ENCODE measurements around the gene SLC6A19. TPM values are rescaled to one million over a fixed set of nuclear protein-coding genes. Genes with fewer than 3 reads are reported as not detected.
"Not testable (repeated sequence)": the region's sequence is repeated elsewhere in the genome, so short reads cannot be mapped to it uniquely, and the experiment has no call there.

SLC6A19 gene
- total RNA-seq, 1 experiment from 2014 or later: not detected

DNA sequence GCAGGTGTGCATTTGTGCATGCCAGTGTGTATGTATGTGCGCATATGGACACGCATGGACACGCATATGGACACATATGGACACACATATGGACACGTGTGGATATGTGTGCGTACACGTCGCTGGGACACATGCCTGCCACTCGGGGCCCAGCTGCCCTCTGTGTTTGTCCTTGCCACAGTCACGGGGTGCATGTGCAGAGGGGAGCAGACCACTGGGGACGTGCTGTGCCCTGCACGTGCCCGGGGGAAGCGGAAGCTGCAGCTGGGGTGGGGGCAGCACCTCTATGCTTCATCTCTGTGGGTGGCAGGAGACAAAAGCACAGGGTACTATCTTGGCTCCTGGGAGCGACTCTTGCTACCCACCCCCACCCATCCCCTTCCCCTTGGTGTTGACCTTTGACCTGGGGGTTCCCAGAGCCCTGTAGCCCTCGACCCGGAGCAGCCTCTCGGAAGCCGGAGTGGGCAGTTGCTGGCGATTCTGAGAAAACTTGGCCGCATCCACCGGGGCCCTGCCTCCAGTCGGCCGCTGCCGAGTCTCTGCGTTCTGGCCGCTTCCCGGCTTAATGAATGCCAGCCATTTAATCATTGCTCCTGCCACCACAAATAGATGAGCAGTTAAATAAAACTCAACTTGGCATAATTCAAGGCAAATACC is 21.4 kb downstream of the SLC6A19 start:
- no peak for DNase-seq (ENCODE audit: low spot score)

DNA sequence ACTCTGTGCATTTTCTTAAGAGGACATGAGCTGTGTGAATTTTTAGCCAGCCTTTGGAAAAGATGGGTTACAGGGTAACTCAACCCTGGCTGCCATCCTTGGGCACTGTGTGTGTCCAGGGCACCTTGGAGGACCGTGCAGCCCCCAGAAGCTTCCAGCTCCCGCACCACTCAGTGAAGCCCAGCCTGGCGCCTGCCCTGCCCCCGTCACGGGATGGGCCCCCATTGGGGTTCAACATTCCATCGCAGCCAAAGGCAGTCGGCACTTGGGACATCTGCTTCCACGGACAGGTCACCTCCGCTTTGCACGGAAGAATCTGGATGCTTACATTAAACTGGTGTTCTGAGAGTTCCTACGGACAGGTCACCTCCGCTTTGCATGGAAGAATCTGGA is 21.9 kb downstream of the SLC6A19 start:
- no peak for DNase-seq (ENCODE audit: low spot score)

DNA sequence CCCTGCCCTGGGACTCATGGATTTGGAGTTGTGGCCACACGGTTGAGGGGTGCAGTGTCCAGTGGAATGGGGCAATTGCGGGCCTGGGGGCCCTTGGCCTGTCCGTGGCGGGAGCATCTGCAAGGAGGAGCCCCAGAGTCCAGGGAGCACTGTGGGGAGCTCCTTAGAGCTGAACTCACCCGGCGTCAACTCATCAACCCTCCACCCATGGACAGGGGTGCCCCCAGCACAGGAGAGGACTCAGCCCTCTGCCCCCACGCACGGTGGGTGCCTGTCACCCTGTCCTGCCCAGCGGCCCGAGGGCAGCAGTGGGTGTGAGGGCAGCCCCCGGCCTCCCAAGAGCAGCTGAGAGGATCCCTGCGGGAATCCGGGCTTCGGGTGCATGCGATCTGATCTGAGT is 23.2 kb downstream of the SLC6A19 start:
- no peak for DNase-seq (ENCODE audit: low spot score)

DNA sequence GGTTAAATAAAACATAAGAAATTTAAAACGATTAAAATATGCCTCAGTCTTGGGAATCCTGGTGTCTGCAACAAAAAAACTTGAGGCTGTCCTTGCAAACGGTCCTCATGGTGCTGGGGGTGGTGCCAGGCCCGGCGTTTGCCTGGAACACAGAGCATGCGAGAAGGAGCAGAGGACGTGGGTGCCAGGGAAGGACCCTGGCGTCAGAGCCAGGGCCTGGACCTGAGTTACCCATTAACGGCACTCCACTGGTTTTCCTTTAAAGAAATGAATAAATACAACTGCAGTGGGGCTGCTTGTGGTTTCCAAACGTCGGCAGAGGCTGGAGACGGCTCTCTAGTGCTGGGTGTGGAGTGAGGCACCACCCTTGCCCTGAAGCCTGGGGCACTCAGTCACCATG is 23.7 kb downstream of the SLC6A19 start, which contains the start of gene SLC6A18:
Gene SLC6A18, plus strand, starts transcription at position 301 of the 400 bp plus-strand sequence. Its CDS starts 97 bp downstream, at position 398.
- DNase-seq (ENCODE audit: low spot score): no peak

DNA sequence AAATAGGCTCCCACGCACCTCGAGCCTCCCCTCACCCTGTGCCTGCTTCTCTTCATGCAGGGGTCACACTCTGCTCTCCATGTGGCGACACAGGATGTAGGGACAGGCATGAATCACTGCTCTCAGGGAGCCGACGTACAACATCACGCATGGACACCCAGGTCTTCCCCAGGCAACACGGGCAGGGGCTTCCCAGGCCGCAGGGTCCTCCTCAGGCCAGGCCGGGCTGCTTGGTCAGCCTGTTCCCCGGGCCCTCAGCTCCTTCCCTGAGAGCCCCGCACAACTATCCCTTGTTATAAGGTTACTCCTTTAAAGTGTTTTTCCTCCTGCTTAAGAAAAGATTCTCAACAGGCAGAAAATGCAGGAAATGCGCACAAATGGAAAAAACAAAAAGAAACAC is 24.8 kb downstream of the SLC6A19 start:
- no peak for DNase-seq (ENCODE audit: low spot score)

DNA sequence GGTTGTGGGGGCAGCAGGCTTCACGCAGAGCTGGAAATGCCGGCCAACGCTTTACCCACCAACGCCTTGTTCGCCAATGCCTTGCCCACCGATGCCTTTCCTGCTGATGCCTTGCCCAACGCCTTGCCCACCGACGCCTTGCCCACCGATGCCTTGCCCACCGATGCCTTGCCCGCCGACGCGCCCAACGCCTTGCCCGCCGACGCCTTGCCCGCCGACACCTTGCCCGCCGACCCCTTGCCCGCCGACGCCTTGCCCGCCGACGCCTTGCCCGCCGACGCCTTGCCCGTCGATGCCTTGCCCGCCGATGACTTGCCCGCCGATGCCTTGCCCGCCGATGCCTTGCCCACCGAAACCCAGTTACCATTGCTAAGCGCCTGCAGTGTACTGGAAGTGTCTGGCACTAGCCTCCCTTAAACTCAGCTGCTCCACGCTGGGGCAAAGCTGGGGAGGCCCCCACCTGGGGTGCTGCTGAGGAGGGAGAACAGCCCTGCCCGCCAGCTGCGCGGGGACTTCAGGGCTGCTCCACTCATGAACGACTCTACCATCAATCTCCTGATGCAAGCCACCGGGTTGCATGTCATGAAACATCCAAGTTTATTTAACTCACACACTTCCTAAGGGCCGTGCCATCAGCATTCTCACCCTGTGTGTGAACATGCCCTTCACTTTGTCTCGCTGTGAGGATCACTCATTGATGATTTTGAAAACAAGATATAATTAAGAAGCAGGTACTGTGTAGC is 25.6 kb downstream of the SLC6A19 start:
- no peak for DNase-seq (ENCODE audit: low spot score)

DNA sequence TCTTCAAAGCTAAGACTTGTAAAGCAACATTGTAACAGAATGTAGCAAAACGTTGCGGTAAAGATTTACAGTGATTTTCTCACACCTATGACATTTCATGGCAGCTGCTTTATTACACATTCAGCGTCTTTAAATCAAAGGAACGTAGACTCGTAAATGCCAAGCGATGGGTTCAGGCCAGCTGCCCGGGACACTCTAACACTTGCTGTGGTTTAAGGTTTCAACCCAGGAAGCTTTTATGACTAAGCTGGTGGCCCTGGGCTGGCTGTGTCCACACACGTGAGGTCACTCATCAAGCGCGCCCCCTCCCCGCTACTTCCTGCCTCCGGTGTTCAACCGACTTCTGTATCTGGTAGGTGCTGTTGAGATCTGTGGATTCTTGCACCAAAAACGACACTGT is 26.3 kb downstream of the SLC6A19 start:
- peak; percentile 91 for DNase-seq (ENCODE audit: low spot score)

DNA sequence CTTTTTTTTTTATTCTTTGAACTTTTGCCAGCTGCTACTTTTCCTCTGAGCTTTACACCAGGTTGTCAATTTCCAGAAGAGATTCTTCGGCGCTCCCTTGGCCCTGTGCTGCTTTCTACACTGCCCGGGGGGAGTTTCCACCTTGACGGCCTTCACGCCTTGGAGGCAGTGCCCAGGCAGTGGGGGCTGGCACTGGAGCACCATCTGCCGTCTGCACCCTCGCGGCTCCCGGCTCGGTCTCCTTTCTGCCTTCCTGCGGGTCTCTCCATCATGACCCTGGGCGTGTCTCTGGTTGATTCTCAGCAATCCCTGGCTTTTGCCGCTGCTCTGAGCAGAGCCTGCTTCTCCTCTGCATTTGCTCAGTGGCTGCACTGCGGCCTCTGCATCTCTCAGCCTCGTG is 26.7 kb downstream of the SLC6A19 start:
- no peak for DNase-seq (ENCODE audit: low spot score)

DNA sequence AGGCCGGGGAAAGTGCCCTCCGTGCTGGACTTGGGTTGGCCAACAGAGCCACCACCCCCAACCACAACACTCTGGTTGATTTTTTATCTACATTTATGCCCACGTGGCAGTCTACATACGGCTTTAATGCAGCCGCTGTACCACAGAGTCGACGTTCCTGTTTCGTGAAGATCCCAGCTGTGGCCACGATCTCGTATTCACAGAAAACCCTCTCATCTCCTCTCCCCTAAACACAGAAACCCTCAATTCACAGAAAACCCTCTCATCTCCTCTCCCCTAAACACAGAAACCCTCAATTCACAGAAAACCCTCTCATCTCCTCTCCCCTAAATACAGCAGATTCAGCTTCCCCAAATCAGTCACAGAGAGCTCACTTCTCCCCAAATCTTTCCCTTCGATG is 27.6 kb downstream of the SLC6A19 start:
- not testable (repeated sequence) for DNase-seq (ENCODE audit: low spot score)

DNA sequence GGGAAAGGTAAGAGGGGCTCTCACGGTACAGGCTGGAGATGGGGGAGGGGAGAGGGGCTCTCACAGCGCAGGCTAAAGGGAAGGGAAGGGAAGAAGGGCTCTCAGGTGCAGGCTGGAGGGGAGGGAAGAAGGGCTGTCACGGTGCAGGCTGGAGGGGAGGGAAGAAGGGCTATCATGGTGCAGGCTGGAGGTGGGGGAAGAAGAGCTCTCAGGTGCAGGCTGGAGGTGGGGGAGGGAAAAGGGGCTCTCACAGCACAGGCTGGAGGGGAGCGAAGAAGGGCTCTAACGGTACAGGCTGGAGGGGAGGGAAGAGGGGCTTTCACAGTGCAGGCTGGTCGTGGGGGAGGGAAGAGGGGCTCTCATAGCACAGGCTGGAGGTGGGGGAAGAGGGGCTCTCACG is 28.4 kb downstream of the SLC6A19 start:
- DNase-seq (ENCODE audit: low spot score): no peak

DNA sequence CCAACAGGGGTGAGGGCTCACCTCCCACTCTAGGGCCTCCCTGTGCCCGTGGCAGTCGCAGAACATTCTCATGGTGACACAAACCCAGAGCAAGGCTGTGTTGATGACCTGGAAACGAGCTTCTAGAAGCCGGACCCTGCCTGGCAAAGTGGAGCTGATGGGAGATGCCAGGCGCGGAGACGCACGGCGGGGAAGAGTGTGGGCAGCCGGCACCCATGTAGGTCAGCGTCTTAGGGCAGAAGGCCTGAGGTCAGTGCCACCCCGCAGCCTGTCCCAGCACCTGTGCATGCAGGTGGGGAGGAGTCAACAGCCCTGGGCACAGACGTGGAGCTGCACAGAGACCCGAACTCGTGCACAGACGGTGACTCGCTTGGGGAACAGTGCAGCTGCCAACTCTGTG is 29.2 kb downstream of the SLC6A19 start:
- no peak for DNase-seq (ENCODE audit: low spot score)

DNA sequence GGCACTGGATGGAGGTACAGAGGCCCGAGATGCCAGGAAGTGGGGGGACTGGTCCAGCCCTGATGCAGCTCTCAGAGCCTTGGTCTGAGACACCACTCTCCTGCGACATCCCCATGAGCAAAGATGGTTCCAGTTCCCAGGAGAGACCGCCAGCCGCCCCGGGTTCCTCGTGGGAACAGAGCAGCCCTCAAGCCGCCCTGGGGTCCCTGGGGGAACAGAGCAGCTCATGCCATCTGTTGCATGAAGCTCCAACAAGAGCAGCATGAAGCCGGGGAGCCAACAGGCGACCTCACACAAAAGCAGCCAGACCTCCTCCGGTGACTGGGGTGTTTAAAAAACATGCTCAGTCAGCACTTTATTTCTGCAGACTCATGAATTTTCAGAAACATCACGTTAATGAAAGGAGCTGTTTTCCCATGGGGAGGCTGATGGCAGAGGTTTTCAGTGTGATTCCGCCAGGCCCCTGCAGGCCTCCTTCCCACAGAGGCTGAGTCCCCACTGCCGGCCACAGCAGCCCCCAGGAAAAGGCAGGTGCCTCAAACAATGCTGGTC is 30.0 kb downstream of the SLC6A19 start:
- DNase-seq (ENCODE audit: low spot score): no peak

DNA sequence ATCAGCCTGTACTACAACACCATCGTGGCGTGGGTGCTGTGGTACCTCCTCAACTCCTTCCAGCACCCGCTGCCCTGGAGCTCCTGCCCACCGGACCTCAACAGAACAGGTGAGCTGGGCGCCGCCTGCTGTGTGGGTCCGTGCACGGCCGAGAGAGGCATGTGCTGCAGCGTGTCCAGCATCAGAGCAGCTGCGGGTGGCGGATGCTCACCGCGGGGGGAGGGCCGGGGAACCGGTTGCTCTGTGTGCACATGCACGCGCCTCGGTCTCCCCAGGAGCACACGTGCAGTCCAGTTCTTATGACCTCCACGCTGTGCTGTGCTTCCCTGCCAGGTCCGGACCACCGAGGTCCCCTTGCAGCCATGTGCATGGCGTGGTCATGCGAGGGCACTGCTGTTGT is 31.4 kb downstream of the SLC6A19 start:
- no peak for DNase-seq (ENCODE audit: low spot score)

DNA sequence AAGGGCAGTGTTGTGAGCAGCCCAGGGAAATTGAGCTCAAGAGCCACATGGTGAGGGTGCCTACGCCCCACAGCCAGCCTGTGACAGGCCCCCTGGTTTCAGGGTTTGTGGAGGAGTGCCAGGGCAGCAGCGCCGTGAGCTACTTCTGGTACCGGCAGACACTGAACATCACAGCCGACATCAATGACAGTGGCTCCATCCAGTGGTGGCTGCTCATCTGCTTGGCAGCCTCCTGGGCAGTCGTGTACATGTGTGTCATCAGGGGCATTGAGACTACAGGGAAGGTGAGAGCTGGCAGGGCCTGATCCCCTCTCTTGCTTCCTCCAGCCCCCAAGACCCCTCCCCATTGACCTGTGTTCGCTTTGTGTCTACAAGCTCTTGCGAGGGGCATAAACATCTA is 34.0 kb downstream of the SLC6A19 start:
- DNase-seq (ENCODE audit: low spot score): no peak

DNA sequence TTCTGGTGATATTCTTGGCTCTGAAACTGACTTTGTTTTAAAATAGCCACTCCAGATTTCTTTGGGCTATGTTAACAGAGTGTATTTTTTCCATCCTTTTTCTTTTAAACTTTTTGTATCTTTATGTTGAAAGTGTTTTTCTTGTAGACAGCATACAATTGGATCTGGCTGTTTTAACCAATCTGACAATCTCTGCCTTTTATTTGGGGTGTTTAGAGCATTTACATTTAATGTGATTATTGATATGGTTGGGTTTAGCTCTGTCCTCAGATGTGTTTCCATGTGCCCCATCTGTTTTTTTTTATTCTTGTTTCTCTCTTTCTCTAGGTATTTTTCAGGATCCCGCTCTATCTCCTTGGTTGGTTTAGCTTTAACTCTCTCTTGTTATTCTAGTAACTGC is 34.4 kb downstream of the SLC6A19 start:
- no peak for DNase-seq (ENCODE audit: low spot score)

DNA sequence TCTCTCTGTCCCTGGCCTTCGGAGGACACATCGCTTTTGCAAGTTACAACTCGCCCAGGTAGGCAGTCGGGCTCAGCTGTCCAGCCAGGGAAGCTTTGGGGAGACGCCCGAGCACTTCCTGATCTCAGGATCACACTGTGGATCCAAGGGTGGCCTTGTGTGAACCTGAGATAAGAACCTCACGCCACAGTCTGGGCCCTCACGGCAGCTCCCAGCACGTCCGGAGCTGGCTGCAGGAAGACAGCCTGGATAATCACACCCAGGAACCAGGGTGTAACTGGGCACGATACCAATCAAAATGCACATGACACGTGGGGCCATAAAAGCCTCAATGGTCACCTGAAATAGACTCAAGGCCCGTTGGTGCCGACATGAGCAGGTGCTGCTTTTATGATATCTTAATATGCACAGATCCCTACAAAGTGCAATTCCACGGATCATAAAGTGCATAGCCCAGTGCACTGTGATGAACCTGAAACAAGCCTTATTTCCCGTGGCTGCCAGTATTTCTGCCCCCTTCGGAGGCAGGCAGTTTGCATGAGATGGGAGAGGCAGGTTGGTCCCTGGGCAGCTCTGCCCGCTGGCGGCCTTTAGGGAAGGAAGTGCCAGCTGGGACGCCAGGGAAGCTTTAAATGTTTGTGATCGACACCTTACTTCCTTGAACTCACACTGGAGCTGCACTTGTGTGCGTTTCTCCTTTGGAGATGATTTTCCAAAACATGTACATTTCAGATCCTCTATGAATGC is 38.3 kb downstream of the SLC6A19 start:
- no peak for DNase-seq (ENCODE audit: low spot score)

DNA sequence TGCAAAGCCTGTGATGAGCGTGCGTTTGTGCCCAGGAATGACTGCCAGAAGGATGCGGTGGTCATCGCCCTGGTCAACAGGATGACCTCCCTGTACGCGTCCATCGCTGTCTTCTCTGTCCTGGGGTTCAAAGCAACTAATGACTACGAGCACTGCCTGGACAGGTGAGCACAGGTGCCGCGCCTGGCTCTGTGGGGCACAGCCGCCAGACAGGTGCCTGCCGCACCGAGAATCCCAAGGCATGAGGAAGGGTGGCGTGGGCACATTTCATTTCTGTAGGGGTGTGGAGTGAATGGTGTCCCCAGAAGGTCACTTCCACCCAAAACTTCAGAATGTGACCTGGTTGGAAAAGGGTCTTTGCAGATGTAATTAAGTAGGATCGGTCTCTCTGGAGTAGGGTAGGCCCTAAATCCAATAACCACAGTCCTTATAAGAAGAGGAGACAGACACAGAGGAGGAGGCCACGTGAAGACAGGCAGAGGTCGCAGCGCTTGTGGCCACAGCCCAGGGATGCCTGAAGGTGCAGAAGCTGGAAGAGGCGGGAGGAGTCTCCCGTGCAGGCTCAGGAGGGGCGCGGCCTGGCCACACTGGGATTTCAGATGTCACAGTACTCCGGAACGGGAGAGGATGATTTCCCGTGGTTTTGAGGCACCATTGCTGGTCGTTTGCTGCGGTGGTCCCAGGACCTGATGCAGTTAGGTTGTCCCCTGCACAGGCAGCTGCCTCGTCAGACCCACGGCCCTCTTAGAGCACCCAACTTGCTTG is 39.3 kb downstream of the SLC6A19 start:
- DNase-seq (ENCODE audit: low spot score): no peak

DNA sequence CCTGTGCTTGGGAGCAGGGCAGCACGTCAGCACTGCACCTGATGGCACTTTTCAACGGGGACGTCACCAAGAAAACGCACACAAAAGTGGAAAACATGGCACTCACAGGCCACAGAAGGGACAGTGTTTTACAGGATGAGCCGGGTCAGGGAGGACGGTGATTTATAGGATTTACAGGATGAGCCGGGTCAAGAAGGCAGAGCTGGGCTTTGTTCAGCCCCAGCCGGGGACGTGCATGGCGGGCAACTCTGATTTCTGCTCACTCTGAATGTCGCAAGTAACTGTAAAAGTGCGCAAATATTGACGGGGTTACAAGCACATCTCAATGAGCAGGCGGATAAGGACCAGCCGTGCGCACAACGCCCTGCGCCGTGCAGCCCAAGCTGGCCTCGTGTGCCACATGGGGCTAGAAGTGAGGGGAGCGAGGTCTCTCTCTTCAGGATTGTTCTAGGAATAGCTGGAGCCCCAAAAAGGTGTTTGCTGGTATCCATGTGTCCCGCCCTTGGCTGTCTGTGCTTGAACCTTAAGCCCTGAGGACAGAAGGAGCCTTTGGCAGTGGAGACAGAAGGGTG is 40.2 kb downstream of the SLC6A19 start:
- no peak for DNase-seq (ENCODE audit: low spot score)

DNA sequence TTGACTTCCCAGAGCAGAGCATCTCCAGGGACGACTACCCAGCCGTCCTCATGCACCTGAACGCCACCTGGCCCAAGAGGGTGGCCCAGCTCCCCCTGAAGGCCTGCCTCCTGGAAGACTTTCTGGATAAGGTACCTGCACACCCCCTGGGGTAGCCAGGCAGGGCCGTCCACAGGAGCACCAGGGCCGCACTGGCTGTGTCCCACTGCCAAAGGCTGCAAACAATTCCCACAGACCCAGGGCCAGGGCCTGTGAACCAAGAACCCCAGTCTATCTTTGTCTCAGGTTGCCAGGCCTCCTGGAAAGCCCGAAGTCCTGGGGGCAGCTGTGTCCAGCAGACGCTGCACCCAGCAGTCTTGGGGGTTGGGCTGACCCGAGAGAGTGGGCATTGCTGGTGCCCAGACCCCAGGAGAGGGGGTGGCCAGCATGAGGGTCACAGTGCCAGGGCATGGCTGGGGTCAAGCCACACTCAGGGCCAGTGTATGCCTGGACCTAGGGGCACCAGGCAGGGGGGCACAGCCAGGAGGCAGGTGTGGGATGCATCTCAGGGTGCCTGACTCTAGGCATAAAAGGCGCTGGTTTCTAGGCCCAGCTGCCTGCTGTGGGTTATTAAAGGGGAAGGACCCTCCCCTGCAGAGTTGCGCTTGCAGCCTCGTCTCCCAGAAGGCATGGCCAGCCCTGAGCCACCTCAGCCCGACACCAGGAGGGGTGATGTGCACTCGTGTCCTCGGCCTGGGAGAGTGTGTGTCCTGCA is 41.5 kb downstream of the SLC6A19 start:
- no peak for DNase-seq (ENCODE audit: low spot score)

DNA sequence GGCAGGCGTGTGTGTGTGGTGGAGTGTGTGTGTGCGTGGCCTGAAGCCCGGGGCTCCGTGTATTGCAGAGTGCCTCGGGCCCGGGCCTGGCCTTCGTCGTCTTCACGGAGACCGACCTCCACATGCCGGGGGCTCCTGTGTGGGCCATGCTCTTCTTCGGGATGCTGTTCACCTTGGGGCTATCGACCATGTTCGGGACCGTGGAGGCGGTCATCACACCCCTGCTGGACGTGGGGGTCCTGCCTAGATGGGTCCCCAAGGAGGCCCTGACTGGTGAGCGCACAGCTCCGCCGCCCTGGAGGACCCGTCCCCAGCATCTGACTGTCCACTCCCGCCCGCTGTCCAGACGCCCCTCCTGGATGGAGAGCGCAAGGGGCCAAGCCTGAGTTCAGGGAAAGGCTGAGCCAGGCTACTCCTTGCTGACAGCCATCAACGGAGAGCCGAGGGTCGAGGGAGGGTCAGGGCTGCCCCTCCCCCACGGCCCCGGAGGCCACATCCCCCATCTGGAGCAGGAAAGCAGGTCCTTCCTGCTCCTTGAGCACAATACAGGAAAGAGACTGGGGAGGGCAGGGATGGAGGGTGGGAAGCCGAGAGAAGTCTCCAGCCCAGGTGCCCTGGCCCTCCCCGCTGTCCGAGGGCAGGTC is 42.2 kb downstream of the SLC6A19 start:
- no peak for DNase-seq (ENCODE audit: low spot score)

Measured in A172 (cell line).